Fibroblast of lung (primary cell): ENCODE results near the gene GBP7.

Source experiments
- EZH2 ChIP-seq: IDR thresholded peaks from 2 replicates; pipeline ENCODE4 v1.5.1; 2012; ENCODE audit warnings: low read length, control low read depth, mild to moderate bottlenecking; ENCODE audit errors: missing control alignments
- TF ChIP-seq, protein P1 (sequence below), 2 donors: IDR thresholded peaks in 1 of 2; conservative IDR thresholded peaks in 1 of 2; 1 replicate in 1 of 2; 2 replicates in 1 of 2; pipeline ENCODE4 v1.5.1; 2011 to 2012; ENCODE audit warnings: low read length in 2 of 2, control low read depth in 1 of 2, inconsistent platforms in 1 of 2, low read depth in 1 of 2, mild to moderate bottlenecking in 1 of 2

- TF ChIP-seq, protein P1, sequence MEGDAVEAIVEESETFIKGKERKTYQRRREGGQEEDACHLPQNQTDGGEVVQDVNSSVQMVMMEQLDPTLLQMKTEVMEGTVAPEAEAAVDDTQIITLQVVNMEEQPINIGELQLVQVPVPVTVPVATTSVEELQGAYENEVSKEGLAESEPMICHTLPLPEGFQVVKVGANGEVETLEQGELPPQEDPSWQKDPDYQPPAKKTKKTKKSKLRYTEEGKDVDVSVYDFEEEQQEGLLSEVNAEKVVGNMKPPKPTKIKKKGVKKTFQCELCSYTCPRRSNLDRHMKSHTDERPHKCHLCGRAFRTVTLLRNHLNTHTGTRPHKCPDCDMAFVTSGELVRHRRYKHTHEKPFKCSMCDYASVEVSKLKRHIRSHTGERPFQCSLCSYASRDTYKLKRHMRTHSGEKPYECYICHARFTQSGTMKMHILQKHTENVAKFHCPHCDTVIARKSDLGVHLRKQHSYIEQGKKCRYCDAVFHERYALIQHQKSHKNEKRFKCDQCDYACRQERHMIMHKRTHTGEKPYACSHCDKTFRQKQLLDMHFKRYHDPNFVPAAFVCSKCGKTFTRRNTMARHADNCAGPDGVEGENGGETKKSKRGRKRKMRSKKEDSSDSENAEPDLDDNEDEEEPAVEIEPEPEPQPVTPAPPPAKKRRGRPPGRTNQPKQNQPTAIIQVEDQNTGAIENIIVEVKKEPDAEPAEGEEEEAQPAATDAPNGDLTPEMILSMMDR (conservative IDR thresholded peaks at IDR 0.05 in 1 of 2, IDR thresholded peaks at IDR 0.05 in 1 of 2; ENCODE audit: low read depth in 1 of 2, low read length in 2 of 2) = no peak
- TF ChIP-seq EZH2 = no peak
These were observed 3.2 kb downstream of the GBP7 start for GRCh38 chr1:89172468-89173143.
